Loucy (cell line): ENCODE measurements around the gene RAB14.

Experiments
- H2AFZ ChIP-seq: fragments of 200-600 bp; sonication (generic); 2 replicates; pipeline ENCODE4 v1.6.0; 2016; ENCODE audit warnings: antibody characterized with exemption, mild to moderate bottlenecking, low read length, moderate library complexity
- H3F3A ChIP-seq: fragments of 200-600 bp; 2 replicates; pipeline ENCODE4 v1.6.0; 2016; ENCODE audit warnings: antibody characterized with exemption, low read depth, mild to moderate bottlenecking
- H3K27me3 ChIP-seq: fragments of 200-600 bp; sonication (generic); 2 replicates; pipeline ENCODE4 v1.6.1; 2014; ENCODE audit warnings: low read length, mild to moderate bottlenecking; ENCODE audit not compliant: insufficient read depth, poor library complexity, severe bottlenecking
- H3K36me3 ChIP-seq: fragments of 200-600 bp; sonication (generic); 2 replicates; pipeline ENCODE4 v1.6.1; 2016; ENCODE audit warnings: low read length; ENCODE audit not compliant: insufficient read depth
- H3K4me1 ChIP-seq: fragments of 200-600 bp; sonication (generic); 2 replicates; pipeline ENCODE4 v1.5.1; 2014; ENCODE audit warnings: low read length, mild to moderate bottlenecking; ENCODE audit not compliant: insufficient read depth, poor library complexity, severe bottlenecking
- H3K4me2 ChIP-seq: fragments of 200-600 bp; sonication (generic); 2 replicates; pipeline ENCODE4 v1.6.0; 2014; ENCODE audit warnings: antibody characterized with exemption, low read length, low read depth, mild to moderate bottlenecking; ENCODE audit not compliant: poor library complexity, severe bottlenecking
- H3K4me3 ChIP-seq: fragments of 200-600 bp; sonication (generic); 2 replicates; pipeline ENCODE4 v1.5.1; 2014; ENCODE audit warnings: low read length, mild to moderate bottlenecking, mixed read lengths; ENCODE audit not compliant: poor library complexity, severe bottlenecking
- H3K79me2 ChIP-seq: fragments of 200-600 bp; sonication (generic); 2 replicates; pipeline ENCODE4 v1.6.1; 2014; ENCODE audit warnings: low read length; ENCODE audit not compliant: insufficient read depth
- H3K9ac ChIP-seq: fragments of 200-600 bp; sonication (generic); 2 replicates; pipeline ENCODE4 v1.6.0; 2014; ENCODE audit warnings: mild to moderate bottlenecking, low read depth, low read length, moderate library complexity; ENCODE audit not compliant: poor library complexity, severe bottlenecking
- H3K9me2 ChIP-seq: fragments of 200-600 bp; sonication (generic); replicated peaks from 2 replicates; pipeline ENCODE4 v1.6.1; 2016; ENCODE audit warnings: low read depth, low read length, mixed read lengths
- H3K9me3 ChIP-seq: fragments of 200-600 bp; sonication (generic); 2 replicates; pipeline ENCODE4 v1.6.1; 2014; ENCODE audit warnings: mild to moderate bottlenecking, antibody characterized with exemption, low read length, low read depth; ENCODE audit not compliant: insufficient read depth
- H4K20me1 ChIP-seq: fragments of 200-600 bp; sonication (generic); 2 replicates; pipeline ENCODE4 v1.6.0; 2014; ENCODE audit warnings: antibody characterized with exemption, low read length, mild to moderate bottlenecking; ENCODE audit not compliant: insufficient read depth, poor library complexity, severe bottlenecking
- CTCF ChIP-seq: fragments of 200-600 bp; sonication (generic); conservative IDR thresholded peaks from 2 replicates; pipeline ENCODE4 v1.5.1; 2014; ENCODE audit warnings: mild to moderate bottlenecking, antibody characterized with exemption, low read length
- EZH2phosphoT487 ChIP-seq: fragments of 200-600 bp; IDR thresholded peaks from 2 replicates; pipeline ENCODE4 v1.6.1; 2018; ENCODE audit warnings: antibody characterized with exemption, mild to moderate bottlenecking, moderate library complexity, borderline replicate concordance

The RAB14 gene

GRCh38 chr9:121196389-121196788 is 5.3 kb downstream of the RAB14 start:
- Histone ChIP-seq H3K36me3 (no peaks in the 10 kb centered on the region), H3K4me3 (peak overlapping the region; percentile 94), H3K9ac (peak overlapping the region; percentile 89), H3K27me3 (no peaks in the 10 kb centered on the region), H3K4me1 (peaks cover 83% of the 10 kb centered on the region), H2AFZ (no peak overlapping the region), H3K79me2 (peaks cover 100% of the 10 kb centered on the region), H3F3A (0 out of 2 replicates have a peak, but pooled peaks cover 4% of the 10 kb centered on the region), H3K9me3 (no peaks in the 10 kb centered on the region), H4K20me1 (peaks cover 99% of the 10 kb centered on the region), H3K9me2 (no peaks in the 10 kb centered on the region), H3K4me2 (peak overlapping the region; percentile 99)
- TF ChIP-seq EZH2phosphoT487 = no peak
- no peak for TF ChIP-seq CTCF

- peak overlapping the region; percentile 7 for H3K9ac ChIP-seq
Observed at GRCh38 chr9:121194730-121195129, 6.9 kb downstream of the RAB14 start.

GRCh38 chr9:121192959-121193640 is 8.6 kb downstream of the RAB14 start:
- Histone ChIP-seq H3K9ac (no peak overlapping the region), H3K4me2 (peak overlapping the region; percentile 99), H3K9me3 (no peaks in the 10 kb centered on the region), H3F3A (0 out of 2 replicates have a peak, but pooled peaks cover 4% of the 10 kb centered on the region), H2AFZ (no peak overlapping the region), H3K27me3 (no peaks in the 10 kb centered on the region), H3K79me2 (peaks cover 99% of the 10 kb centered on the region), H3K4me3 (peak overlapping the region; percentile 94), H3K4me1 (peaks cover 63% of the 10 kb centered on the region), H3K9me2 (no peaks in the 10 kb centered on the region), H4K20me1 (peaks cover 99% of the 10 kb centered on the region), H3K36me3 (peaks cover 12% of the 10 kb centered on the region; the same call in 1 of the 2 replicates)
- no peak for TF ChIP-seq CTCF

More at GRCh38 chr9:121194730-121195129, 6.9 kb downstream of the RAB14 start:
- peaks cover 99% of the 10 kb centered on the region for H4K20me1 ChIP-seq
- no peaks in the 10 kb centered on the region for H3K27me3 ChIP-seq
- H3K4me3 ChIP-seq = peak overlapping the region; percentile 94
- H3F3A ChIP-seq = 0 out of 2 replicates have a peak, but pooled peaks cover 4% of the 10 kb centered on the region
- no peak for TF ChIP-seq EZH2phosphoT487
- no peak for TF ChIP-seq CTCF
- H3K9me3 ChIP-seq = no peaks in the 10 kb centered on the region
- peak overlapping the region; percentile 99 for H3K4me2 ChIP-seq
- no peak overlapping the region for H2AFZ ChIP-seq
- peaks cover 100% of the 10 kb centered on the region for H3K79me2 ChIP-seq
- H3K36me3 ChIP-seq = peaks cover 1% of the 10 kb centered on the region; the same call in 1 of the 2 replicates
- peaks cover 78% of the 10 kb centered on the region for H3K4me1 ChIP-seq
- H3K9me2 ChIP-seq = no peaks in the 10 kb centered on the region
